GM12878 (cell line): ENCODE data around the gene PCSK9. TPM values are rescaled to one million over a fixed set of nuclear protein-coding genes. Genes with fewer than 3 reads are reported as not detected.

Source experiments
- ATAC-seq: fragments of 200-7000 bp; cut with Tn5 transposase; 3 replicates; pipeline ENCODE4 v1.9.1; 2020; ENCODE audit warnings: mild to moderate bottlenecking, moderate library complexity
- BruUV-seq: library from RNA; stranded (reverse); fragments of 400-500 nt; replicated peaks from 2 replicates; lab custom pipeline; 2021; lab: Mats Ljungman, UMichigan
- CTCF ChIA-PET: fragments of 300-600 bp; sonication (Branson Sonifier 250); formaldehyde crosslinking; extraction: SDS; loops from one replicate; lab custom pipeline; 2021; ENCODE audit warnings: inconsistent platforms; lab: Yijun Ruan, JAX
- POLR2A ChIA-PET: fragments of 350-600 bp; formaldehyde crosslinking; extraction: SDS; loops from one replicate; lab custom pipeline; 2021; ENCODE audit warnings: inconsistent platforms; lab: Charles Lee
- RAD21 ChIA-PET: fragments of 300-600 bp; sonication (Branson Sonifier 250); formaldehyde crosslinking; loops from one replicate; lab custom pipeline; 2023; ENCODE audit warnings: antibody characterized with exemption; ENCODE audit not compliant: unreplicated experiment; lab: Charles Lee
- SMC1A ChIA-PET: fragments of 300-600 bp; sonication (Branson Sonifier 250); formaldehyde crosslinking; loops from one replicate; lab custom pipeline; 2023; ENCODE audit not compliant: unreplicated experiment, uncharacterized antibody; lab: Charles Lee
- DNase-seq: peaks from one replicate; pipeline ENCODE4 v3.0.0-alpha.2; 2011; ENCODE audit warnings: low read depth, low spot score
- FAIRE-seq: peaks from 3 replicates; lab custom pipeline; 2011; peaks lifted over from hg19 to GRCh38; lab: Jason Lieb, UNC
- H2AFZ ChIP-seq: 2 replicates; pipeline ENCODE4 v1.6.0; 2011; ENCODE audit warnings: low read depth, low read length, control low read depth; ENCODE audit not compliant: control insufficient read depth
- H3K27ac ChIP-seq: 2 replicates; pipeline ENCODE4 v1.5.1; 2011; ENCODE audit warnings: control low read depth; ENCODE audit not compliant: control insufficient read depth, insufficient read depth
- H3K27me3 ChIP-seq, 2 experiments: replicated peaks in 1 of 2; 2 replicates each; pipeline versions ENCODE4 v1.6.0 to v1.6.1; 2011; ENCODE audit warnings: low read length in 1 of 2; ENCODE audit not compliant: control insufficient read depth in 2 of 2, insufficient read depth in 2 of 2
- H3K36me3 ChIP-seq, 2 experiments: 2 replicates each; pipeline ENCODE4 v1.5.1; 2011; ENCODE audit warnings: low read length in 1 of 2; ENCODE audit not compliant: control insufficient read depth in 2 of 2, insufficient read depth in 2 of 2
- H3K4me1 ChIP-seq: 2 replicates; pipeline ENCODE4 v1.6.1; 2011; ENCODE audit warnings: mild to moderate bottlenecking, low read length, moderate library complexity, mixed read lengths; ENCODE audit not compliant: control insufficient read depth, insufficient read depth
- H3K4me2 ChIP-seq: 2 replicates; pipeline ENCODE4 v1.6.0; 2011; ENCODE audit warnings: control low read depth; ENCODE audit not compliant: control insufficient read depth, insufficient read depth
- H3K4me3 ChIP-seq: fragments of 200-600 bp; sonication (generic); 2 replicates; pipeline ENCODE4 v1.5.1; 2016
- H3K79me2 ChIP-seq: 2 replicates; pipeline ENCODE4 v1.6.0; 2011; ENCODE audit warnings: low read length; ENCODE audit not compliant: control insufficient read depth, insufficient read depth
- H3K9ac ChIP-seq: 2 replicates; pipeline ENCODE4 v1.8.0; 2011; ENCODE audit warnings: low read length, control low read depth, mixed read lengths; ENCODE audit not compliant: control insufficient read depth, insufficient read depth
- H3K9me3 ChIP-seq: replicated peaks from 3 replicates; pipeline ENCODE4 v1.5.1; 2011; ENCODE audit warnings: mild to moderate bottlenecking, low read length; ENCODE audit not compliant: control insufficient read depth, insufficient read depth
- H4K20me1 ChIP-seq: 2 replicates; pipeline ENCODE4 v1.6.0; 2011; ENCODE audit not compliant: control insufficient read depth, insufficient read depth
- CHD1 ChIP-seq: IDR thresholded peaks from 2 replicates; pipeline ENCODE4 v1.6.1; 2012; ENCODE audit warnings: low read depth, low read length, improper control_type of control experiment
- CREB1 ChIP-seq: IDR thresholded peaks from 2 replicates; pipeline ENCODE4 v1.6.1; 2012; ENCODE audit warnings: low read depth, mild to moderate bottlenecking, inconsistent platforms
- MEF2B ChIP-seq: fragments of 450-650 bp; IDR thresholded peaks from 2 replicates; pipeline ENCODE4 v1.6.1; 2018; ENCODE audit warnings: mild to moderate bottlenecking, moderate library complexity; ENCODE audit not compliant: partially characterized antibody, poor library complexity, severe bottlenecking
- RELA ChIP-seq: fragments of 450-650 bp; IDR thresholded peaks from 2 replicates; pipeline ENCODE4 v1.8.0; 2014; ENCODE audit warnings: borderline replicate concordance; ENCODE audit not compliant: partially characterized antibody
- ZNF207 ChIP-seq: fragments of 450-650 bp; IDR thresholded peaks from 2 replicates; pipeline ENCODE4 v1.6.1; 2014; ENCODE audit warnings: antibody characterized with exemption, mild to moderate bottlenecking, borderline replicate concordance
- ZNF592 ChIP-seq: fragments of 450-650 bp; IDR thresholded peaks from 2 replicates; pipeline ENCODE4 v1.6.1; 2017; ENCODE audit warnings: mild to moderate bottlenecking, moderate library complexity
- ZZZ3 ChIP-seq: IDR thresholded peaks from 2 replicates; pipeline ENCODE4 v1.6.1; 2011; ENCODE audit warnings: low read depth; ENCODE audit not compliant: control insufficient read depth, insufficient read length
- WGBS: methylation state at CpG from one replicate; pipeline ENCODE4 v1.1.6; 2016; ENCODE audit warnings: low lambda C conversion rate; ENCODE audit not compliant: insufficient replicate concordance, insufficient coverage; ENCODE audit errors: missing lambda C conversion rate; 5-methylcytosine and 5-hydroxymethylcytosine counted together
- in situ Hi-C: fragments of 300-500 bp; cut with MboI; formaldehyde crosslinking; loops from 9 replicates; pipeline ENCODE4 v1.14.3; 2018; ENCODE audit warnings: mixed read lengths
- intact Hi-C: fragments of 100-400 bp; cut with micrococcal nuclease; formaldehyde crosslinking; loops from one replicate; pipeline ENCODE4 v1.14.2; 2022; ENCODE audit not compliant: unreplicated experiment
- polyA plus RNA-seq, 11 experiments: library from polyadenylated mRNA; depleted of rRNA in 4 of 11; unstranded in 6 of 11; stranded (reverse) in 5 of 11; fragments of >200 nt; fragmentation: Nextera tagmentation in 4 of 11; fragmentation: Illumina TruSeq in 1 of 11; extraction: Ambion mirVana in 4 of 11; extraction: Trizol in 1 of 11; gene quantifications; 1 replicate in 1 of 11; 2 replicates in 10 of 11; pipeline versions ENCODE4 v1.2.1 to v1.2.3, GENCODE V29; 2011 to 2016; ENCODE audit warnings: inconsistent platforms in 2 of 11, missing spikeins in 2 of 11, low read depth in 1 of 11
- total RNA-seq, 4 experiments: library from RNA; depleted of rRNA in 3 of 4; stranded (reverse); fragments of >200 nt in 3 of 4; fragmentation: Illumina TruSeq in 1 of 4; extraction: Trizol in 1 of 4; gene quantifications; 2 replicates each; pipeline versions ENCODE4 v1.2.1 to v1.2.3, GENCODE V29; 2013 to 2021

Gene PCSK9
- total and polyA plus RNA-seq, 10 of the 15 experiments (the other 5 are each of a cell fraction or from before 2014, with no cell fraction given) = 0.03 to 0.15 TPM; not detected in 8

GRCh38 chr1:55089683-55090082 is 50.3 kb downstream of the PCSK9 start (continued):
- no peak for TF ChIP-seq ZNF592
- TF ChIP-seq CHD1 = no peak
- TF ChIP-seq ZNF207 = no peak
- TF ChIP-seq RELA = no peak

- Histone ChIP-seq H3K27me3 (no peaks in the 10 kb centered on the region), H3K4me3 (no peak overlapping the region), H3K4me2 (no peak overlapping the region), H4K20me1 (no peaks in the 10 kb centered on the region), H3K27ac (no peak overlapping the region), H3K36me3 (peaks cover 6 to 36% of the 10 kb centered on the region in 2 experiments), H2AFZ (no peak overlapping the region), H3K4me1 (no peaks in the 10 kb centered on the region), H3K9ac (no peak overlapping the region), H3K79me2 (no peaks in the 10 kb centered on the region), H3K9me3 (no peaks in the 10 kb centered on the region)
- ChIA-PET CTCF (interaction anchor here (1.2 kb wide), 1 partner anchor 47 kb away, joined by 4 read pairs; no protein-coding TSS in a partner anchor), POLR2A (no interaction called here), RAD21 (no interaction called here), SMC1A (interaction anchor here (1.3 kb wide), 1 partner anchor 56 kb away, joined by 5 read pairs; no protein-coding TSS in a partner anchor)
- ATAC-seq (no peak), FAIRE-seq (no peak), DNase-seq (no peak)
- 100% methylated on average over 2 of the region's 2 CpGs for WGBS
- in situ Hi-C loops (no loop called here), intact Hi-C loops (no loop called here)
- TF ChIP-seq ZZZ3 = no peak
- TF ChIP-seq CREB1 = no peak
- TF ChIP-seq MEF2B = no peak
- BruUV-seq = no TSS peak
These were observed 53.1 kb downstream of the PCSK9 start for GRCh38 chr1:55092475-55092874.
